Naive thymus-derived CD4-positive, alpha-beta T cell (primary cell): ENCODE results near the gene SORBS1. TPM values are rescaled to one million over a fixed set of nuclear protein-coding genes. Genes with fewer than 3 reads are reported as not detected.

Experiments used
- ATAC-seq: fragments of 150-1000 bp; cut with Tn5 transposase; 2 replicates; pipeline ENCODE4 v1.10.0; 2021; ENCODE audit warnings: mild to moderate bottlenecking, moderate library complexity
- CTCF ChIA-PET: fragments of 350-600 bp; sonication (Branson Sonifier 250); formaldehyde crosslinking; loops from one replicate; lab custom pipeline; 2021; ENCODE audit warnings: antibody characterized with exemption; lab: Charles Lee
- POLR2A ChIA-PET: fragments of 350-600 bp; sonication (Branson Sonifier 250); formaldehyde crosslinking; loops from one replicate; lab custom pipeline; 2021; ENCODE audit warnings: antibody characterized with exemption, inconsistent platforms; lab: Charles Lee
- DNase-seq, 9 donors: peaks; one replicate each; pipeline versions ENCODE4 v3.0.0 to v3.0.0-alpha.2; 2020 to 2022; ENCODE audit warnings: mixed read lengths in 1 of 9
- H3K27ac ChIP-seq: one replicate; pipeline ENCODE4 v1.7.0; 2013; ENCODE audit warnings: mild to moderate bottlenecking, low read depth, low read length, moderate library complexity
- H3K27me3 ChIP-seq, 2 donors: one replicate each; pipeline ENCODE4 v1.7.0; 2013; ENCODE audit warnings: low read length in 2 of 2, mild to moderate bottlenecking in 2 of 2, moderate library complexity in 2 of 2; ENCODE audit not compliant: control insufficient read depth in 2 of 2, insufficient read depth in 2 of 2
- H3K36me3 ChIP-seq, 3 experiments: 1 replicate in 2 of 3; 2 replicates in 1 of 3; pipeline ENCODE4 v1.7.0; 2013; ENCODE audit warnings: low read length in 3 of 3, mild to moderate bottlenecking in 3 of 3, moderate library complexity in 1 of 3; ENCODE audit not compliant: insufficient read depth in 3 of 3, control insufficient read depth in 2 of 3
- H3K4me1 ChIP-seq, 2 donors: one replicate each; pipeline ENCODE4 v1.7.0; 2013; ENCODE audit warnings: low read length in 2 of 2, mild to moderate bottlenecking in 2 of 2, moderate library complexity in 1 of 2; ENCODE audit not compliant: control insufficient read depth in 2 of 2, insufficient read depth in 2 of 2
- H3K4me3 ChIP-seq: 2 replicates; pipeline ENCODE4 v1.7.0; 2013; ENCODE audit warnings: mild to moderate bottlenecking, low read length
- H3K9me3 ChIP-seq, 3 experiments: 1 replicate in 2 of 3; 2 replicates in 1 of 3; pipeline ENCODE4 v1.7.0; 2013; ENCODE audit warnings: low read length in 3 of 3; ENCODE audit not compliant: control insufficient read depth in 2 of 3
- H3K27ac Mint-ChIP-seq, 9 donors: one replicate each; pipeline ENCODE4 v1.8.0; 2020 to 2022; ENCODE audit warnings: mixed read lengths in 9 of 9, mild to moderate bottlenecking in 8 of 9, moderate library complexity in 5 of 9, inconsistent platforms in 2 of 9
- H3K27me3 Mint-ChIP-seq, 5 donors: one replicate each; pipeline ENCODE4 v1.8.0; 2021 to 2022; ENCODE audit warnings: mixed read lengths in 5 of 5, mild to moderate bottlenecking in 1 of 5
- H3K36me3 Mint-ChIP-seq, 5 donors: one replicate each; pipeline ENCODE4 v1.8.0; 2020 to 2022; ENCODE audit warnings: mixed read lengths in 5 of 5, mild to moderate bottlenecking in 3 of 5, inconsistent platforms in 1 of 5
- H3K4me1 Mint-ChIP-seq, 7 donors: one replicate each; pipeline ENCODE4 v1.8.0; 2020 to 2022; ENCODE audit warnings: mixed read lengths in 7 of 7, mild to moderate bottlenecking in 3 of 7, inconsistent platforms in 1 of 7
- H3K4me3 Mint-ChIP-seq, 10 donors: one replicate each; pipeline ENCODE4 v1.8.0; 2020 to 2022; ENCODE audit warnings: mild to moderate bottlenecking in 10 of 10, mixed read lengths in 10 of 10, moderate library complexity in 6 of 10, inconsistent platforms in 2 of 10
- H3K9me3 Mint-ChIP-seq, 11 donors: one replicate each; pipeline ENCODE4 v1.8.0; 2020 to 2022; ENCODE audit warnings: mixed read lengths in 11 of 11, mild to moderate bottlenecking in 4 of 11, inconsistent platforms in 1 of 11, moderate library complexity in 1 of 11
- intact Hi-C, 2 donors: fragments of 100-400 bp; cut with micrococcal nuclease; formaldehyde crosslinking; loops; one replicate each; pipeline ENCODE4 v1.15.1; 2023
- polyA plus RNA-seq, 2 donors: library from polyadenylated mRNA; unstranded; fragments of 300-500 nt; fragmentation: Illumina TruSeq; gene quantifications; one replicate each; pipeline ENCODE4 v1.2.3, GENCODE V29; 2021
- total RNA-seq, 6 experiments: library from RNA in 5 of 6; stranded (reverse) in 5 of 6; gene quantifications; 1 replicate in 5 of 6; 2 replicates in 1 of 6; pipeline ENCODE4 v1.2.3 and lab custom pipeline; 2021 to 2026

SORBS1 gene
- total and polyA plus RNA-seq, 7 experiments from 2014 or later: 0.58 to 1.9 (median 0.95) TPM

DNA sequence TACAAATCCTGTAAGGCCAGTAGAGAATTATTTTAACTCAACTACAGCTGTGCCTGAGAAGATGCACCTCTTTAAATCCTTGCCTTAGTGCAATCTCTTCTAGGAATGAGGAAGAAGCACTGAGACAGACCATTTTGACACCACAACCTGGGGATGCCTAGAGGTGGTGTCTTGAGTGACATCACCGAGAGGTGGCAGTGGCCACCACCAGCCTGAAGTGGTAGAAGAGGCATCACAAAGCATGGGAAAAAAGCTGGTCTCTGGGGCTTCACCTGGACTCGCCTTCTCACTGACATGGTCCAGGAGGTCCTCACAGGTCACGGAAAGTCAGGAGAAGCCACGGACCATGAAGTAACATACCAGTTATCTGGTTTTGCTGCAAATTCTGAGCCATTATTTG lies 171.2 kb downstream of the SORBS1 start:
- H3K4me1 Mint-ChIP-seq: peaks cover 0 to 12% (median 0%) of the 10 kb centered on the region in 7 donors
- H3K27me3 Mint-ChIP-seq: peaks cover 0 to 21% (median 4%) of the 10 kb centered on the region in 5 donors
- ChIA-PET CTCF (no interaction called here), POLR2A (no interaction called here)
- H3K27ac ChIP-seq: no peak overlapping the region
- no peak for DNase-seq
- H3K9me3 Mint-ChIP-seq: no peaks in the 10 kb centered on the region
- H3K9me3 ChIP-seq: no peaks in the 10 kb centered on the region
- no peak overlapping the region for H3K27ac Mint-ChIP-seq
- H3K4me3 ChIP-seq: no peak overlapping the region
- H3K36me3 ChIP-seq: no peaks in the 10 kb centered on the region
- no peak overlapping the region for H3K4me3 Mint-ChIP-seq
- ATAC-seq: no peak
- intact Hi-C loops: no loop called here
- H3K27me3 ChIP-seq: no peaks in the 10 kb centered on the region
- H3K36me3 Mint-ChIP-seq: no peaks in the 10 kb centered on the region
- no peaks in the 10 kb centered on the region for H3K4me1 ChIP-seq

DNA sequence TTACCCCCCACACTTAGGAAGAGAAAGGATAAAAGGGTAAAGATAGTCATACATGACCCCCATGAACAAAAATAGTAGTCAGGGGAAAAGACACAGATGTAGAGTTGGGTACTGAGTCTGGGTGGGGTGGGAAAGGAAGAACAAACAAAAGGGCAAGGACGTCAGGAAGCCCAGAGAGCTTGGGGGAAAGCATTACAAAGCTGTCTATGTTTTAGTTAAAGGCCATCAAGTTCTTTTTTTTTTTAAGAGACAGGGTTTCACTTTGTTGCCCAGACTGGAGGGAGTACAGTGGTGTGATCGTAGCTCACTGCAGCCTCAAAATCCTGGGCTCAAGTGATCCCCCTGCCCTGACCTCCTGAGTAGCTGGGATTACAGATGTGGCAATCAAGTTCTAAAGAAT lies 172.0 kb downstream of the SORBS1 start:
- ChIA-PET CTCF (no interaction called here), POLR2A (no interaction called here)
- no peak for ATAC-seq
- no peaks in the 10 kb centered on the region for H3K36me3 Mint-ChIP-seq
- H3K9me3 Mint-ChIP-seq: no peaks in the 10 kb centered on the region
- H3K4me1 Mint-ChIP-seq: peaks cover 0 to 9% (median 0%) of the 10 kb centered on the region in 7 donors
- Histone ChIP-seq H3K4me1 (no peaks in the 10 kb centered on the region), H3K36me3 (no peaks in the 10 kb centered on the region), H3K4me3 (no peak overlapping the region), H3K27me3 (no peaks in the 10 kb centered on the region), H3K9me3 (no peaks in the 10 kb centered on the region), H3K27ac (no peak overlapping the region)
- H3K4me3 Mint-ChIP-seq: no peak overlapping the region
- H3K27me3 Mint-ChIP-seq: peaks cover 0 to 21% (median 4%) of the 10 kb centered on the region in 5 donors
- no peak overlapping the region for H3K27ac Mint-ChIP-seq
- DNase-seq: no peak
- intact Hi-C loops: no loop called here

GRCh38 chr10:95388539-95388938 lies 172.6 kb downstream of the SORBS1 start:
- Histone ChIP-seq H3K4me1 (no peaks in the 10 kb centered on the region), H3K9me3 (no peaks in the 10 kb centered on the region), H3K27ac (no peak overlapping the region), H3K36me3 (no peaks in the 10 kb centered on the region), H3K4me3 (no peak overlapping the region), H3K27me3 (no peaks in the 10 kb centered on the region)
- H3K27ac Mint-ChIP-seq: no peak overlapping the region
- ChIA-PET POLR2A (no interaction called here), CTCF (interaction anchor here (0.5 kb wide), 1 partner anchor 15 kb away, joined by 3 read pairs; no protein-coding TSS in a partner anchor)
- DNase-seq (no peak), ATAC-seq (no peak)
- intact Hi-C loops: no loop called here
- peaks cover 0 to 21% (median 4%) of the 10 kb centered on the region in 5 donors for H3K27me3 Mint-ChIP-seq
- H3K4me3 Mint-ChIP-seq: no peak overlapping the region
- H3K4me1 Mint-ChIP-seq: peaks cover 0 to 3% (median 0%) of the 10 kb centered on the region in 7 donors
- H3K36me3 Mint-ChIP-seq: no peaks in the 10 kb centered on the region
- no peaks in the 10 kb centered on the region for H3K9me3 Mint-ChIP-seq

GRCh38 chr10:95388109-95388471 lies 173.1 kb downstream of the SORBS1 start:
- no peak overlapping the region for H3K4me3 Mint-ChIP-seq
- Histone ChIP-seq H3K27ac (no peak overlapping the region), H3K9me3 (no peaks in the 10 kb centered on the region), H3K36me3 (no peaks in the 10 kb centered on the region), H3K27me3 (no peaks in the 10 kb centered on the region), H3K4me1 (no peaks in the 10 kb centered on the region), H3K4me3 (no peak overlapping the region)
- peaks cover 0 to 21% (median 4%) of the 10 kb centered on the region in 5 donors for H3K27me3 Mint-ChIP-seq
- ChIA-PET CTCF (interaction anchor here (0.5 kb wide), 1 partner anchor 15 kb away, joined by 3 read pairs; no protein-coding TSS in a partner anchor), POLR2A (no interaction called here)
- no peaks in the 10 kb centered on the region for H3K36me3 Mint-ChIP-seq
- DNase-seq (no peak), ATAC-seq (no peak)
- no peak overlapping the region for H3K27ac Mint-ChIP-seq
- H3K4me1 Mint-ChIP-seq: peaks cover 0 to 2% (median 0%) of the 10 kb centered on the region in 7 donors
- intact Hi-C loops: no loop called here
- H3K9me3 Mint-ChIP-seq: no peaks in the 10 kb centered on the region

DNA sequence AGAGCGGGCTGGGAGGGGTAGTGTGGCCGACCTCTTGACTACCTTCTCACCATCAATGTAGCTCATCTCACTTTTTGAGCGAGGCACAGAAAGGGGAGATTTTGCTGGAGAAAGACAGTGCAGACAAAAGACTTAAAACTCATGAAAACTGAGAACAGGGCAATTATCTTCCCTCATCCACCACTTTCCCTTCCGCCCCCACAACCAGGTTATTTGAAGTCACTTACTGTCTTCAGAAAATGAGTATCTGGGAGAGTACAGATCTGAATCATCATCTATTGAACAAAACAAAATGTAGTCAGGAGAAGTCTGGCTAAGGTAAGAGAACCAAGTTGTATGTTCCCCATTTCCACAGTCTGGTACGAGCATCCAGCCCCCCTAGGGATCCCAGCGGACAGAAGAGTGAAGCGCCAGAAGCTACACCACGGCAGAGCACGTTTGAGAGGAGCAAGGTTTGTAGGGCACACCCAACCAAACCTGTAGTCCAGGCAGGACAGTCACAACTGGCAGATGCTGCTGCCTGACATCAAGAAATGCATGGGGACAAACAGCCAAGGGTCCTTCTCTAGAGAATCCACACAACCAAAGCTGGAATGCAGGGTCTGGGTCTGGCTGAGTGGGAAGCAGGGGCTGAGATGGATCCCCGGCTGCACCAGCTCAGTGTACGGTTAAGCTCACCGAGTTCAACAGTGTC lies 177.0 kb downstream of the SORBS1 start:
- ChIA-PET CTCF (interaction anchor here (0.9 kb wide), 1 partner anchor 10 kb away, joined by 3 read pairs; no protein-coding TSS in a partner anchor), POLR2A (no interaction called here)
- Histone ChIP-seq H3K4me1 (no peaks in the 10 kb centered on the region), H3K4me3 (no peak overlapping the region), H3K27ac (no peak overlapping the region), H3K36me3 (no peaks in the 10 kb centered on the region), H3K27me3 (no peaks in the 10 kb centered on the region), H3K9me3 (no peaks in the 10 kb centered on the region)
- Mint-ChIP-seq H3K36me3 (peaks cover 0 to 4% (median 0%) of the 10 kb centered on the region in 5 donors), H3K4me1 (no peaks in the 10 kb centered on the region), H3K4me3 (no peak overlapping the region), H3K27ac (no peak overlapping the region), H3K27me3 (peaks cover 0 to 28% (median 0%) of the 10 kb centered on the region in 5 donors), H3K9me3 (no peaks in the 10 kb centered on the region)
- intact Hi-C loops: no loop called here
- no peak for ATAC-seq
- DNase-seq: peak in 1 of 9 donors; percentile 33

GRCh38 chr10:95382596-95382995 lies 178.6 kb downstream of the SORBS1 start:
- Histone ChIP-seq H3K9me3 (no peaks in the 10 kb centered on the region), H3K27ac (no peak overlapping the region), H3K4me1 (no peaks in the 10 kb centered on the region), H3K4me3 (no peak overlapping the region), H3K27me3 (no peaks in the 10 kb centered on the region), H3K36me3 (no peaks in the 10 kb centered on the region)
- DNase-seq (no peak), ATAC-seq (no peak)
- no peaks in the 10 kb centered on the region for H3K4me1 Mint-ChIP-seq
- H3K9me3 Mint-ChIP-seq: no peaks in the 10 kb centered on the region
- H3K4me3 Mint-ChIP-seq: no peak overlapping the region
- ChIA-PET CTCF (interaction anchor here (0.8 kb wide), 1 partner anchor 22 kb away, joined by 3 read pairs; no protein-coding TSS in a partner anchor), POLR2A (no interaction called here)
- H3K36me3 Mint-ChIP-seq: peaks cover 0 to 4% (median 0%) of the 10 kb centered on the region in 5 donors
- intact Hi-C loops: no loop called here
- no peak overlapping the region for H3K27ac Mint-ChIP-seq
- peaks cover 0 to 24% (median 0%) of the 10 kb centered on the region in 5 donors for H3K27me3 Mint-ChIP-seq

- ATAC-seq: no peak
- Mint-ChIP-seq H3K9me3 (no peaks in the 10 kb centered on the region), H3K36me3 (peaks cover 0 to 4% (median 0%) of the 10 kb centered on the region in 5 donors), H3K27ac (no peak overlapping the region), H3K4me3 (no peak overlapping the region), H3K27me3 (peaks cover 0 to 22% (median 0%) of the 10 kb centered on the region in 5 donors), H3K4me1 (peaks cover 0 to 2% (median 0%) of the 10 kb centered on the region in 7 donors)
- Histone ChIP-seq H3K27me3 (no peaks in the 10 kb centered on the region), H3K27ac (no peak overlapping the region), H3K36me3 (no peaks in the 10 kb centered on the region), H3K9me3 (no peaks in the 10 kb centered on the region), H3K4me1 (no peaks in the 10 kb centered on the region), H3K4me3 (no peak overlapping the region)
- ChIA-PET CTCF (interaction anchor here (0.8 kb wide), 1 partner anchor 22 kb away, joined by 3 read pairs; no protein-coding TSS in a partner anchor), POLR2A (no interaction called here)
- DNase-seq: no peak
- intact Hi-C loops: no loop called here
Measured at GRCh38 chr10:95382174-95382573, 179.0 kb downstream of the SORBS1 start.
